OCI-LY7 (cell line): ENCODE data around the gene RAPGEF5. TPM values are rescaled to one million over a fixed set of nuclear protein-coding genes. Genes with fewer than 3 reads are reported as not detected.
A peak's percentile ranks its signal among the peaks of the same experiment; 100 is the strongest.

Source experiments
- BruUV-seq: library from RNA; stranded (reverse); fragments of 400-500 nt; replicated peaks from 2 replicates; lab custom pipeline; 2021; lab: Mats Ljungman, UMichigan
- CTCF ChIA-PET: fragments of 300-600 bp; sonication (Branson Sonifier 250); formaldehyde crosslinking; loops from one replicate; lab custom pipeline; 2022; ENCODE audit warnings: antibody characterized with exemption; ENCODE audit not compliant: unreplicated experiment; lab: Charles Lee
- POLR2A ChIA-PET: fragments of 300-600 bp; sonication (Branson Sonifier 250); formaldehyde crosslinking; loops from one replicate; lab custom pipeline; 2022; ENCODE audit warnings: antibody characterized with exemption; lab: Charles Lee
- DNase-seq: peaks from one replicate; pipeline ENCODE4 v3.0.0-alpha.2; 2015; ENCODE audit warnings: low spot score
- H2AFZ ChIP-seq: fragments of 200-600 bp; sonication (generic), shearing (Covaris generic); 2 replicates; pipeline ENCODE4 v1.6.1; 2014; ENCODE audit warnings: mild to moderate bottlenecking, antibody characterized with exemption, low read length, moderate library complexity
- H3K27ac ChIP-seq: fragments of 200-600 bp; sonication (generic); 2 replicates; pipeline ENCODE4 v1.5.1; 2014; ENCODE audit warnings: mixed run types, low read depth, mild to moderate bottlenecking, moderate library complexity, low read length, inconsistent platforms; ENCODE audit not compliant: poor library complexity, severe bottlenecking
- H3K36me3 ChIP-seq: fragments of 200-600 bp; sonication (generic); 2 replicates; pipeline ENCODE4 v1.6.1; 2014; ENCODE audit warnings: mild to moderate bottlenecking, antibody characterized with exemption, low read length, moderate library complexity, mixed read lengths; ENCODE audit not compliant: insufficient read depth
- H3K4me1 ChIP-seq: fragments of 200-600 bp; sonication (generic); 2 replicates; pipeline ENCODE4 v1.5.1; 2014; ENCODE audit warnings: mild to moderate bottlenecking, low read length; ENCODE audit not compliant: insufficient read depth, poor library complexity, severe bottlenecking
- H3K4me2 ChIP-seq: fragments of 200-600 bp; sonication (generic); 2 replicates; pipeline ENCODE4 v1.6.1; 2014; ENCODE audit warnings: mild to moderate bottlenecking, low read length
- H3K4me3 ChIP-seq: fragments of 200-600 bp; sonication (generic); 2 replicates; pipeline ENCODE4 v1.5.1; 2014; ENCODE audit warnings: mild to moderate bottlenecking, low read depth, low read length; ENCODE audit not compliant: poor library complexity, severe bottlenecking
- H3K79me2 ChIP-seq: fragments of 200-600 bp; sonication (generic); 2 replicates; pipeline ENCODE4 v1.6.1; 2016; ENCODE audit warnings: low read depth, mild to moderate bottlenecking, low read length, moderate library complexity, mixed read lengths; ENCODE audit not compliant: insufficient read depth
- H3K9me2 ChIP-seq: fragments of 200-600 bp; sonication (generic); 2 replicates; pipeline ENCODE4 v1.6.1; 2016; ENCODE audit warnings: mild to moderate bottlenecking, low read length, mixed read lengths; ENCODE audit not compliant: insufficient read depth
- H3K9me3 ChIP-seq: fragments of 200-600 bp; sonication (generic); 2 replicates; pipeline ENCODE4 v1.6.1; 2014; ENCODE audit warnings: mild to moderate bottlenecking, mixed run types, low read length, mixed read lengths
- H4K20me1 ChIP-seq: fragments of 200-600 bp; sonication (generic); 2 replicates; pipeline ENCODE4 v1.6.1; 2014; ENCODE audit warnings: mild to moderate bottlenecking, antibody characterized with exemption, low read length, moderate library complexity, mixed read lengths; ENCODE audit not compliant: insufficient read depth
- CTCF ChIP-seq: fragments of 200-600 bp; sonication (generic); conservative IDR thresholded peaks from 2 replicates; pipeline ENCODE4 v1.5.1; 2014; ENCODE audit warnings: mild to moderate bottlenecking, antibody characterized with exemption, low read length, moderate library complexity, mixed read lengths
- EZH2phosphoT487 ChIP-seq: fragments of 200-600 bp; sonication (generic); IDR thresholded peaks from 2 replicates; pipeline ENCODE4 v1.6.1; 2018; ENCODE audit warnings: low read depth, borderline replicate concordance, mild to moderate bottlenecking, mixed run types, antibody characterized with exemption, low read length, moderate library complexity, mixed read lengths
- intact Hi-C: fragments of 100-400 bp; cut with micrococcal nuclease; formaldehyde crosslinking; loops from one replicate; pipeline ENCODE4 v1.10.0; 2022; ENCODE audit not compliant: unreplicated experiment
- total RNA-seq, 2 experiments: library from RNA; depleted of rRNA in 1 of 2; stranded (reverse); fragments of >200 nt in 1 of 2; shearing (Covaris generic) in 1 of 2; gene quantifications; 2 replicates each; pipeline ENCODE4 v1.2.3, GENCODE V29; 2014 to 2022

Gene RAPGEF5
- total RNA-seq, 2 experiments from 2014 or later = 114 to 115 TPM

GRCh38 chr7:22269963-22270362 lies 87.0 kb downstream of the RAPGEF5 start:
- Histone ChIP-seq H4K20me1 (no peaks in the 10 kb centered on the region), H2AFZ (no peak overlapping the region), H3K4me2 (no peak overlapping the region), H3K9me2 (no peaks in the 10 kb centered on the region), H3K4me1 (peaks cover 13% of the 10 kb centered on the region), H3K4me3 (no peak overlapping the region), H3K79me2 (peaks cover 18% of the 10 kb centered on the region; the same call in 1 of the 2 replicates), H3K36me3 (peaks cover 92% of the 10 kb centered on the region), H3K27ac (peak overlapping the region; percentile 3), H3K9me3 (no peaks in the 10 kb centered on the region)
- ChIA-PET POLR2A (interaction anchor here (0.5 to 0.8 kb wide), 2 partner anchors 9 to 110 kb away, joined by 3 to 4 read pairs; no protein-coding TSS in a partner anchor), CTCF (no interaction called here)
- TF ChIP-seq EZH2phosphoT487 (no peak), CTCF (no peak)
- no TSS peak for BruUV-seq
- DNase-seq = no peak
- intact Hi-C loops = no loop called here

GRCh38 chr7:22268884-22269421 lies 88.0 kb downstream of the RAPGEF5 start:
- no peak for DNase-seq
- no peak overlapping the region for H3K4me3 ChIP-seq
- no peaks in the 10 kb centered on the region for H4K20me1 ChIP-seq
- no TSS peak for BruUV-seq
- H3K79me2 ChIP-seq = peaks cover 18% of the 10 kb centered on the region; the same call in 1 of the 2 replicates
- H3K4me2 ChIP-seq = no peak overlapping the region
- H3K4me1 ChIP-seq = peaks cover 13% of the 10 kb centered on the region
- H3K9me2 ChIP-seq = no peaks in the 10 kb centered on the region
- intact Hi-C loops = no loop called here
- peaks cover 92% of the 10 kb centered on the region for H3K36me3 ChIP-seq
- H2AFZ ChIP-seq = no peak overlapping the region
- TF ChIP-seq CTCF = no peak
- TF ChIP-seq EZH2phosphoT487 = no peak
- POLR2A ChIA-PET = interaction anchor here (0.8 kb wide), 2 partner anchors 8 to 10 kb away, joined by 4 read pairs; no protein-coding TSS in a partner anchor
- no peaks in the 10 kb centered on the region for H3K9me3 ChIP-seq
- CTCF ChIA-PET = no interaction called here
- peak overlapping the region; percentile 9 for H3K27ac ChIP-seq

DNA sequence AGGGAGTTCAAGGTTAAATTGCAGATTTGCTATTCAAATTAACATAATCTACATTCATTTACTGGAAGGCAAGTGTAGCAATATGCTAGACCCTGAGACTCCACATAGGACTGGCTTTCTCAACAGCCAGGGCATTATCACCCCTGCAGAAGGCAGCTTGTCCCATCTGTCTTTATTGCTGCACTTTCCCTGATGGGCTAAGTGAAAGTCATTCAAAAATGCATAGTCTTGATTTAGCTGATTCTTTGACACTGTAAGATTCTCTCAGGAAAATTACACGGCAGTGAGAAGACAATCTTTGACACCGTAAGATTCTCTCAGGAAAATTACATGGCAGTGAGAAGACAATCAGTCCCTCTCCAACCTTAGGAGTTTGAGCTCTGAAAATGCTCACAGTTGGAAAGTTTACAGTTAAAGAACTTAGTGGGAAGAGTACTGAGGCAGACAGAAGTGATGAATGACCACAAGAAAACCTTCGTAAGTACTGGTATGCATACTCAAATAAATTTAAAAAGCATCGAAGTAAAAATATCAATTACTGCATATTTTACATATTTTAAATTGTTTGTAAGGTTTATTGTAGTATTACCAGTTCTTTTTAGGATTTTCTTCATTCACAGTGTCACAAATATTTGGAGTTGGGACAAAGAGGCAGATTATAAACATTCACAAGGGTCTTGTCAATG lies 88.9 kb downstream of the RAPGEF5 start:
- Histone ChIP-seq H4K20me1 (no peaks in the 10 kb centered on the region), H3K4me1 (peaks cover 13% of the 10 kb centered on the region), H3K36me3 (peaks cover 92% of the 10 kb centered on the region), H3K4me3 (no peak overlapping the region), H3K79me2 (peaks cover 18% of the 10 kb centered on the region; the same call in 1 of the 2 replicates), H3K27ac (no peak overlapping the region), H2AFZ (no peak overlapping the region), H3K9me3 (no peaks in the 10 kb centered on the region), H3K9me2 (no peaks in the 10 kb centered on the region), H3K4me2 (no peak overlapping the region)
- intact Hi-C loops = no loop called here
- CTCF ChIA-PET = no interaction called here
- DNase-seq = no peak
- POLR2A ChIA-PET = interaction anchor here (0.6 to 0.8 kb wide), 2 partner anchors 10 to 11 kb away, joined by 3 to 4 read pairs; no protein-coding TSS in a partner anchor
- BruUV-seq = no TSS peak
- TF ChIP-seq EZH2phosphoT487 (no peak), CTCF (no peak)
